K562 (cell line): Measurements from ENCODE around the gene TSPAN14. TPM values are rescaled to one million over a fixed set of nuclear protein-coding genes. Genes with fewer than 3 reads are reported as not detected.

Experiments used
- ATAC-seq: fragments of 200-7000 bp; cut with Tn5 transposase; 3 replicates; pipeline ENCODE4 v1.9.1; 2020; ENCODE audit warnings: moderate library complexity
- BruUV-seq: library from RNA; stranded (reverse); fragments of 400-500 nt; replicated peaks from 2 replicates; lab custom pipeline; 2021; lab: Mats Ljungman, UMichigan
- CTCF ChIA-PET: fragments of 300-600 bp; formaldehyde crosslinking; extraction: SDS; loops from one replicate; lab custom pipeline; 2021; ENCODE audit warnings: low intra/inter-chr PET ratio; lab: Yijun Ruan, JAX
- POLR2A ChIA-PET: fragments of 300-600, 350-650 bp; sonication (Branson Sonifier 250); formaldehyde crosslinking; extraction: SDS; loops from one replicate; lab custom pipeline; 2021; ENCODE audit warnings: antibody characterized with exemption, inconsistent platforms; lab: Yijun Ruan, JAX
- DNase-seq, 4 experiments: peaks; one replicate each; pipeline versions ENCODE4 v3.0.0 to v3.0.0-alpha.2; 2011 to 2018; ENCODE audit warnings: low spot score in 3 of 4, mixed read lengths in 3 of 4; ENCODE audit errors: extremely low read depth in 1 of 4
- FAIRE-seq: peaks from 2 replicates; lab custom pipeline; 2011; peaks lifted over from hg19 to GRCh38; lab: Jason Lieb, UNC
- H2AFZ ChIP-seq: 2 replicates; pipeline ENCODE4 v1.6.0; 2011; ENCODE audit warnings: low read depth, low read length, control low read depth, inconsistent platforms
- H3K27ac ChIP-seq: fragments of 200-600 bp; 3 replicates; pipeline ENCODE4 v1.8.0; 2011; ENCODE audit warnings: low read depth, mild to moderate bottlenecking, control low read depth, inconsistent platforms, low read length, moderate library complexity, mixed read lengths; ENCODE audit errors: extremely low read depth
- H3K27me3 ChIP-seq, 2 experiments: fragments of 300-600 bp in 1 of 2; 2 replicates in 1 of 2; 3 replicates in 1 of 2; pipeline versions ENCODE4 v1.6.0 to v1.8.0; 2011; ENCODE audit warnings: inconsistent platforms in 2 of 2, low read length in 2 of 2, mild to moderate bottlenecking in 1 of 2, mixed read lengths in 1 of 2, moderate library complexity in 1 of 2; ENCODE audit not compliant: control insufficient read depth in 2 of 2, insufficient read depth in 2 of 2
- H3K36me3 ChIP-seq: fragments of 300-600 bp; 3 replicates; pipeline ENCODE4 v1.8.0; 2011; ENCODE audit warnings: mild to moderate bottlenecking, low read length, inconsistent platforms; ENCODE audit not compliant: control insufficient read depth, insufficient read depth
- H3K4me1 ChIP-seq, 2 experiments: fragments of 200-600 bp in 1 of 2; replicated peaks in 1 of 2; 2 replicates in 1 of 2; 3 replicates in 1 of 2; pipeline versions ENCODE4 v1.5.1 to v1.8.0; 2011; ENCODE audit warnings: inconsistent platforms in 2 of 2, low read length in 2 of 2, mild to moderate bottlenecking in 1 of 2, mixed read lengths in 1 of 2, moderate library complexity in 1 of 2; ENCODE audit not compliant: control insufficient read depth in 2 of 2, insufficient read depth in 2 of 2
- H3K4me2 ChIP-seq: 2 replicates; pipeline ENCODE4 v1.6.1; 2011; ENCODE audit warnings: low read length, control low read depth, inconsistent platforms, mixed read lengths; ENCODE audit not compliant: insufficient read depth
- H3K4me3 ChIP-seq: fragments of 200-600 bp; sonication (generic), shearing (Covaris generic); 2 replicates; pipeline ENCODE4 v1.5.1; 2016; ENCODE audit warnings: control low read depth, inconsistent platforms
- H3K79me2 ChIP-seq: fragments of 200-600 bp; 3 replicates; pipeline ENCODE4 v1.8.0; 2011; ENCODE audit warnings: low read length, inconsistent platforms; ENCODE audit not compliant: control insufficient read depth, insufficient read depth
- H3K9ac ChIP-seq, 2 experiments: 2 replicates each; pipeline versions ENCODE4 v1.6.0 to v1.6.1; 2011; ENCODE audit warnings: low read depth in 2 of 2, low read length in 2 of 2, control low read depth in 1 of 2, inconsistent platforms in 1 of 2, mild to moderate bottlenecking in 1 of 2, mixed read lengths in 1 of 2; ENCODE audit not compliant: insufficient read depth in 1 of 2
- H3K9me1 ChIP-seq: one replicate; pipeline ENCODE4 v1.6.0; 2011; ENCODE audit warnings: inconsistent platforms, mild to moderate bottlenecking, low read length, moderate library complexity; ENCODE audit not compliant: control insufficient read depth, insufficient read depth
- H3K9me3 ChIP-seq: replicated peaks from 2 replicates; pipeline ENCODE4 v1.5.1; 2011; ENCODE audit warnings: low read depth, low read length, inconsistent platforms; ENCODE audit not compliant: control insufficient read depth, insufficient read depth
- H4K20me1 ChIP-seq: replicated peaks from 2 replicates; pipeline ENCODE4 v1.6.1; 2011; ENCODE audit warnings: low read length, inconsistent platforms, mixed read lengths; ENCODE audit not compliant: control insufficient read depth, insufficient read depth
- CC2D1A ChIP-seq: fragments of 450-650 bp; IDR thresholded peaks from 2 replicates; pipeline ENCODE4 v1.6.1; 2017; ENCODE audit warnings: mild to moderate bottlenecking
- DNMT1 ChIP-seq: fragments of 450-650 bp; IDR thresholded peaks from 2 replicates; pipeline ENCODE4 v1.6.1; 2016; ENCODE audit warnings: antibody characterized with exemption, mild to moderate bottlenecking
- ESRRA ChIP-seq: fragments of 450-650 bp; IDR thresholded peaks from 2 replicates; pipeline ENCODE4 v1.6.1; 2014; ENCODE audit warnings: low read depth, mild to moderate bottlenecking, moderate library complexity, borderline replicate concordance
- FOSL1 ChIP-seq: fragments of 200-800 bp; sonication (Bioruptor generic); conservative IDR thresholded peaks from 2 replicates; pipeline ENCODE4 v1.6.1; 2016; ENCODE audit warnings: missing genetic modification characterization, missing compliant biosample characterization
- HMBOX1 ChIP-seq: sonication (generic); IDR thresholded peaks from 2 replicates; pipeline ENCODE4 v1.6.1; 2016
- PKNOX1 ChIP-seq: fragments of 450-650 bp; IDR thresholded peaks from 2 replicates; pipeline ENCODE4 v1.6.1; 2016
- PPARD ChIP-seq: fragments of 250-450 bp; sonication (Bioruptor Pico); IDR thresholded peaks from 2 replicates; pipeline ENCODE4 v1.8.0; 2022; ENCODE audit warnings: inconsistent platforms, mild to moderate bottlenecking, moderate library complexity
- RBM22 ChIP-seq: fragments of 200-400 bp; formaldehyde crosslinking; IDR thresholded peaks from 2 replicates; pipeline ENCODE4 v1.6.1; 2018; ENCODE audit warnings: low read length, low read depth; ENCODE audit not compliant: poor library complexity, severe bottlenecking
- THRA ChIP-seq: fragments of 450-650 bp; IDR thresholded peaks from 2 replicates; pipeline ENCODE4 v1.6.1; 2017; ENCODE audit warnings: mild to moderate bottlenecking, moderate library complexity
- ZBTB33 ChIP-seq: sonication (generic); formaldehyde crosslinking; IDR thresholded peaks from 2 replicates; pipeline ENCODE4 v1.8.1; 2023; ENCODE audit warnings: mild to moderate bottlenecking, missing genetic modification reagents
- ZC3H4 ChIP-seq: sonication (generic); formaldehyde crosslinking; IDR thresholded peaks from 2 replicates; pipeline ENCODE4 v1.9.0; 2021; ENCODE audit warnings: missing genetic modification reagents, borderline replicate concordance
- WGBS: fragments of 100-300 bp; shearing (Covaris generic); methylation state at CpG from one replicate; pipeline ENCODE4 v1.1.6; 2016; ENCODE audit warnings: low coverage, mixed read lengths; ENCODE audit not compliant: insufficient coverage; ENCODE audit errors: missing lambda C conversion rate; 5-methylcytosine and 5-hydroxymethylcytosine counted together
- in situ Hi-C: fragments of 300-500 bp; cut with MboI; formaldehyde crosslinking; loops from 4 replicates; pipeline ENCODE4 v1.15.0; 2018; ENCODE audit warnings: inconsistent platforms, mixed read lengths
- intact Hi-C: fragments of 100-400 bp; cut with micrococcal nuclease; formaldehyde crosslinking; loops from 2 replicates; pipeline ENCODE4 v1.14.2; 2022
- polyA plus RNA-seq, 8 experiments: library from polyadenylated mRNA; depleted of rRNA in 4 of 8; stranded (reverse) in 5 of 8; unstranded in 3 of 8; fragments of >200 nt; fragmentation: Nextera tagmentation in 2 of 8; fragmentation: Illumina TruSeq in 1 of 8; extraction: Ambion mirVana in 2 of 8; extraction: Trizol in 1 of 8; gene quantifications; 2 replicates each; pipeline versions ENCODE4 v1.2.1 to v1.2.3, GENCODE V29; 2011 to 2014; ENCODE audit warnings: inconsistent platforms in 1 of 8, missing spikeins in 1 of 8
- total RNA-seq, 7 experiments: library from RNA; depleted of rRNA in 6 of 7; stranded (reverse); fragments of >200 nt in 6 of 7; fragmentation: Illumina TruSeq in 2 of 7; extraction: Trizol in 2 of 7; gene quantifications; 2 replicates each; pipeline versions ENCODE4 v1.2.1 to v1.2.3, GENCODE V29; 2011 to 2021; ENCODE audit warnings: low replicate concordance in 1 of 7

The TSPAN14 gene
- total and polyA plus RNA-seq, 9 of the 15 experiments (the other 6 are each of a cell fraction or from before 2014, with no cell fraction given), result 5.8 to 92.9 (median 23.3) TPM

GRCh38 chr10:80471715-80472233, 17.7 kb downstream of the TSPAN14 start (continued):
- TF ChIP-seq DNMT1 (no peak), THRA (no peak), RBM22 (no peak), ZC3H4 (CRISPR knock-in tag) (no peak)

GRCh38 chr10:80472234-80473095, 18.4 kb downstream of the TSPAN14 start:
- no peak for ATAC-seq
- POLR2A ChIA-PET, result interaction anchor here (0.6 to 1.2 kb wide), 4 partner anchors 8 to 61 kb away, joined by 3 to 5 read pairs (median 4); no protein-coding TSS in a partner anchor
- WGBS, result 78% methylated on average over 9 of the region's 9 CpGs
- no peaks in the 10 kb centered on the region for H3K9me1 ChIP-seq
- no peak overlapping the region for H3K4me2 ChIP-seq
- H3K4me1 ChIP-seq, result peaks cover 18 to 26% of the 10 kb centered on the region in 2 experiments
- H3K27ac ChIP-seq, result no peak overlapping the region
- no peak for DNase-seq
- intact Hi-C loops, result no loop called here
- H4K20me1 ChIP-seq, result 0 out of 2 replicates have a peak, but pooled peaks cover 7% of the 10 kb centered on the region
- CTCF ChIA-PET, result no interaction called here
- no peak overlapping the region for H3K4me3 ChIP-seq
- BruUV-seq, result no TSS peak
- H2AFZ ChIP-seq, result no peak overlapping the region
- FAIRE-seq, result no peak
- H3K79me2 ChIP-seq, result peaks cover 96% of the 10 kb centered on the region
- no peak overlapping the region; a peak in 1 of 4 replicates for H3K9ac ChIP-seq
- H3K27me3 ChIP-seq, result no peaks in the 10 kb centered on the region
- in situ Hi-C loops, result no loop called here
- H3K36me3 ChIP-seq, result peaks cover 71% of the 10 kb centered on the region
- no peaks in the 10 kb centered on the region for H3K9me3 ChIP-seq
- TF ChIP-seq ESRRA (no peak), PPARD (no peak), PKNOX1 (peak; percentile 37; the same call in 1 of the 2 replicates), ZBTB33 (CRISPR knock-in tag) (no peak), CC2D1A (no peak), HMBOX1 (no peak), FOSL1 (tag) (peak; percentile 86)
